ENCODE data around the gene PMAIP1.

PMAIP1 gene

GRCh38 chr18:59942601-59943000, 42.8 kb downstream of the PMAIP1 start:
- no peak overlapping the region for H3K27ac ChIP-seq
- no peak for TF ChIP-seq CTCF (conservative IDR thresholded peaks at IDR 0.05)

GRCh38 chr18:59945544-59945943, 45.7 kb downstream of the PMAIP1 start:
- no peak for TF ChIP-seq CTCF (conservative IDR thresholded peaks at IDR 0.05)
- no peak overlapping the region for H3K27ac ChIP-seq

GRCh38 chr18:59950215-59950944, 50.6 kb downstream of the PMAIP1 start:
- no peak overlapping the region for H3K27ac ChIP-seq
- no peak for TF ChIP-seq CTCF (conservative IDR thresholded peaks at IDR 0.05)

GRCh38 chr18:59951591-59951990, 51.8 kb downstream of the PMAIP1 start:
- H3K27ac ChIP-seq: no peak overlapping the region
- no peak for TF ChIP-seq CTCF (conservative IDR thresholded peaks at IDR 0.05)

GRCh38 chr18:59952283-59953007, 52.6 kb downstream of the PMAIP1 start:
- TF ChIP-seq CTCF (conservative IDR thresholded peaks at IDR 0.05): no peak
- H3K27ac ChIP-seq: no peak overlapping the region

All from VCaP (cell line).